ENCODE results near the gene CRISPLD2. TPM values are rescaled to one million over a fixed set of nuclear protein-coding genes. Genes with fewer than 3 reads are reported as not detected.

Gene CRISPLD2
- total and polyA plus RNA-seq, 12 donors = 7.9 to 48.1 (median 15.2) TPM

- intact Hi-C loops (cut with DNase I) = no loop called here
- no peaks in the 10 kb centered on the region for H3K27me3 ChIP-seq
- peaks cover 0 to 41% (median 29%) of the 10 kb centered on the region in 9 donors for H3K4me1 ChIP-seq
- ATAC-seq (peak in 7 of 8 donors; percentile 25 to 66 (median 40)), DNase-seq (peak in 1 of 2 donors; percentile 25)
- H3K9me3 ChIP-seq = no peaks in the 10 kb centered on the region
- peaks cover 0 to 71% (median 3%) of the 10 kb centered on the region in 9 donors for H3K36me3 ChIP-seq
- H3K27ac ChIP-seq = peak overlapping the region in 6 of 10 donors; percentile 26 to 86 (median 74)
- no peak overlapping the region for H3K4me3 ChIP-seq
- no peak for TF ChIP-seq CTCF (IDR thresholded peaks at IDR 0.05)
- WGBS, 2 donors = 74 to 78% methylated on average over 9 of the region's 9 CpGs
These were observed 63.5 kb downstream of the CRISPLD2 start for GRCh38 chr16:84883301-84883700.

- no peak for TF ChIP-seq CTCF (IDR thresholded peaks at IDR 0.05)
- 69 to 73% methylated on average over 6 of the region's 6 CpGs for WGBS, 2 donors
- intact Hi-C loops (cut with DNase I) = no loop called here
- no peak overlapping the region for H3K4me3 ChIP-seq
- H3K27me3 ChIP-seq = peaks cover 0 to 8% (median 0%) of the 10 kb centered on the region in 7 donors
- H3K4me1 ChIP-seq = peaks cover 0 to 41% (median 29%) of the 10 kb centered on the region in 9 donors
- no peak for DNase-seq
- H3K9me3 ChIP-seq = no peaks in the 10 kb centered on the region
- ATAC-seq = peak in 1 of 8 donors; percentile 6
- H3K27ac ChIP-seq = peak overlapping the region in 6 of 10 donors; percentile 44 to 86 (median 74)
- H3K36me3 ChIP-seq = peaks cover 0 to 67% (median 3%) of the 10 kb centered on the region in 9 donors
These were observed 64.4 kb downstream of the CRISPLD2 start for GRCh38 chr16:84884246-84884595.

- Histone ChIP-seq H3K27me3 (peaks cover 0 to 9% (median 1%) of the 10 kb centered on the region in 7 donors), H3K4me3 (peak overlapping the region in 4 of 10 donors; percentile 13 to 30 (median 20)), H3K36me3 (peaks cover 0 to 70% (median 3%) of the 10 kb centered on the region in 9 donors), H3K4me1 (peaks cover 0 to 41% (median 29%) of the 10 kb centered on the region in 9 donors), H3K27ac (peak overlapping the region; percentile 18 to 86 (median 51)), H3K9me3 (no peaks in the 10 kb centered on the region)
- 47 to 49% methylated on average over 25 of the region's 25 CpGs for WGBS, 2 donors
- TF ChIP-seq CTCF (IDR thresholded peaks at IDR 0.05) = no peak
- peak in 7 of 8 donors; percentile 36 to 77 (median 58) for ATAC-seq
- DNase-seq = peak; percentile 44 to 53
- intact Hi-C loops (cut with DNase I) = no loop called here
These were observed 65.0 kb downstream of the CRISPLD2 start for GRCh38 chr16:84884596-84885341.

- ATAC-seq (peak in 2 of 8 donors; percentile 6 to 13), DNase-seq (no peak)
- no peak for TF ChIP-seq CTCF (IDR thresholded peaks at IDR 0.05)
- Histone ChIP-seq H3K27ac (peak overlapping the region; percentile 18 to 86 (median 51)), H3K36me3 (peaks cover 0 to 75% (median 3%) of the 10 kb centered on the region in 9 donors), H3K9me3 (no peaks in the 10 kb centered on the region), H3K27me3 (peaks cover 0 to 12% (median 8%) of the 10 kb centered on the region in 7 donors), H3K4me3 (peak overlapping the region in 4 of 10 donors; percentile 13 to 30 (median 20)), H3K4me1 (peaks cover 0 to 41% (median 29%) of the 10 kb centered on the region in 9 donors)
- intact Hi-C loops (cut with DNase I) = no loop called here
- 40 to 69% methylated on average over 9 of the region's 9 CpGs for WGBS, 2 donors
These were observed 65.6 kb downstream of the CRISPLD2 start for GRCh38 chr16:84885342-84885910.

Data from heart right ventricle (tissue), 16 donors.